Endothelial cell of umbilical vein (primary cell): Measurements from ENCODE around the gene TMPRSS13.

Experiments
- EZH2 ChIP-seq: IDR thresholded peaks from 2 replicates; pipeline ENCODE4 v1.6.1; 2012; ENCODE audit warnings: borderline replicate concordance, low read depth, mild to moderate bottlenecking, moderate library complexity, low read length, inconsistent platforms; ENCODE audit not compliant: severe bottlenecking
- FOS ChIP-seq: IDR thresholded peaks from 2 replicates; pipeline ENCODE4 v1.6.1; 2011; ENCODE audit warnings: mild to moderate bottlenecking, low read length, moderate library complexity, borderline replicate concordance; ENCODE audit not compliant: insufficient read depth
- JUN ChIP-seq: IDR thresholded peaks from 2 replicates; pipeline ENCODE4 v1.6.1; 2011; ENCODE audit warnings: borderline replicate concordance, low read depth; ENCODE audit not compliant: insufficient read length, insufficient read depth
- MYC ChIP-seq: IDR thresholded peaks from one replicate; pipeline ENCODE4 v1.6.1; 2011; ENCODE audit warnings: mild to moderate bottlenecking, low read depth, low read length
- POLR2A ChIP-seq: IDR thresholded peaks from 2 replicates; pipeline ENCODE4 v1.6.1; 2012; ENCODE audit warnings: low read depth, mild to moderate bottlenecking, control low read depth, low read length
- POLR2AphosphoS5 ChIP-seq: IDR thresholded peaks from 2 replicates; pipeline ENCODE4 v1.6.1; 2012; ENCODE audit warnings: low read depth, mild to moderate bottlenecking, control low read depth, low read length, moderate library complexity; ENCODE audit not compliant: insufficient read depth
- TF ChIP-seq, protein P1 (sequence below), 2 donors: IDR thresholded peaks; 1 replicate in 1 of 2; 2 replicates in 1 of 2; pipeline ENCODE4 v1.5.1; 2011; ENCODE audit warnings: low read length in 2 of 2, mild to moderate bottlenecking in 2 of 2, moderate library complexity in 2 of 2, control low read depth in 1 of 2, inconsistent platforms in 1 of 2, low read depth in 1 of 2; ENCODE audit not compliant: insufficient read depth in 1 of 2; ENCODE audit errors: extremely low read depth in 1 of 2
- TF ChIP-seq, protein P2 (sequence below): IDR thresholded peaks from 2 replicates; pipeline ENCODE4 v1.6.1; 2011; ENCODE audit not compliant: insufficient read depth, insufficient read length

DNA sequence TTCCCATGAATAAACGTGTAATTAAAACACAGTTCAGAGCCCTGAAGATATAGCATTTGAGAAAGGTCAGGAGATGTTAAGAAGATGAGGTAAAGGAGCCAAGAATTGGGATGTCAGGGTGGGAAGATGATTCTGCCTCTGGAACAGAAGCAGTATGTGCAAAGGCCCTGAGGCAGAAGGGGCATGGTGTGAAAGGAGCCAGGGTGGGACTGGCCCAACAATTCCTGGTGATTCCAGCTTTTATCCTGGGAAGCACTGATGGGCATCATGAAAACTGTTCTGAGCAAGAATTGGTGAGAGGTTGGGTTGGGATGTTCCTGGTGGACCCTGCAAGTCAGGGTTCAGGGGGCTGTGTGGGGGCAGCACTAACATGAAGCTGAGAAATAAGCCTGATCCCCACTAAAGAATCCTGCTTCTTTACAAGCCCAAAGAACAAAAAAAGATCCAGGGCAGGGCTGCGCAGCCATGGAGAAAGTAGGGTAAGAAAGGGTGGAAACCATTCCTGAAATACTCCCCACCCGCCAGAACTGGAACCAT, 50.2 kb downstream of the TMPRSS13 start:
- TF ChIP-seq, protein P1, sequence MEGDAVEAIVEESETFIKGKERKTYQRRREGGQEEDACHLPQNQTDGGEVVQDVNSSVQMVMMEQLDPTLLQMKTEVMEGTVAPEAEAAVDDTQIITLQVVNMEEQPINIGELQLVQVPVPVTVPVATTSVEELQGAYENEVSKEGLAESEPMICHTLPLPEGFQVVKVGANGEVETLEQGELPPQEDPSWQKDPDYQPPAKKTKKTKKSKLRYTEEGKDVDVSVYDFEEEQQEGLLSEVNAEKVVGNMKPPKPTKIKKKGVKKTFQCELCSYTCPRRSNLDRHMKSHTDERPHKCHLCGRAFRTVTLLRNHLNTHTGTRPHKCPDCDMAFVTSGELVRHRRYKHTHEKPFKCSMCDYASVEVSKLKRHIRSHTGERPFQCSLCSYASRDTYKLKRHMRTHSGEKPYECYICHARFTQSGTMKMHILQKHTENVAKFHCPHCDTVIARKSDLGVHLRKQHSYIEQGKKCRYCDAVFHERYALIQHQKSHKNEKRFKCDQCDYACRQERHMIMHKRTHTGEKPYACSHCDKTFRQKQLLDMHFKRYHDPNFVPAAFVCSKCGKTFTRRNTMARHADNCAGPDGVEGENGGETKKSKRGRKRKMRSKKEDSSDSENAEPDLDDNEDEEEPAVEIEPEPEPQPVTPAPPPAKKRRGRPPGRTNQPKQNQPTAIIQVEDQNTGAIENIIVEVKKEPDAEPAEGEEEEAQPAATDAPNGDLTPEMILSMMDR (IDR thresholded peaks at IDR 0.05; ENCODE audit: extremely low read depth in 1 of 2, insufficient read depth in 1 of 2, low read depth in 1 of 2, low read length in 2 of 2) = no peak
- no peak for TF ChIP-seq POLR2A
- TF ChIP-seq FOS = no peak
- no peak for TF ChIP-seq EZH2
- TF ChIP-seq, protein P2, sequence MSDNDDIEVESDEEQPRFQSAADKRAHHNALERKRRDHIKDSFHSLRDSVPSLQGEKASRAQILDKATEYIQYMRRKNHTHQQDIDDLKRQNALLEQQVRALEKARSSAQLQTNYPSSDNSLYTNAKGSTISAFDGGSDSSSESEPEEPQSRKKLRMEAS = no peak
- TF ChIP-seq POLR2AphosphoS5 = no peak
- no peak for TF ChIP-seq JUN
- TF ChIP-seq MYC = no peak
